ENCODE measurements around the gene AFAP1L2.
"Not testable (repeated sequence)": the region's sequence is repeated elsewhere in the genome, so short reads cannot be mapped to it uniquely, and the experiment has no call there.

AFAP1L2 gene

GRCh38 chr10:114336823-114337509, 67.3 kb downstream of the AFAP1L2 start:
- DNase-seq (ENCODE audit: low read depth) = no peak

GRCh38 chr10:114335614-114336013, 68.7 kb downstream of the AFAP1L2 start:
- no peak for DNase-seq (ENCODE audit: low read depth)

GRCh38 chr10:114334301-114334700, 70.0 kb downstream of the AFAP1L2 start:
- DNase-seq (ENCODE audit: low read depth) = no peak

- not testable (repeated sequence) for DNase-seq (ENCODE audit: low read depth)
These were observed 70.9 kb downstream of the AFAP1L2 start for GRCh38 chr10:114333441-114333840.

DNA sequence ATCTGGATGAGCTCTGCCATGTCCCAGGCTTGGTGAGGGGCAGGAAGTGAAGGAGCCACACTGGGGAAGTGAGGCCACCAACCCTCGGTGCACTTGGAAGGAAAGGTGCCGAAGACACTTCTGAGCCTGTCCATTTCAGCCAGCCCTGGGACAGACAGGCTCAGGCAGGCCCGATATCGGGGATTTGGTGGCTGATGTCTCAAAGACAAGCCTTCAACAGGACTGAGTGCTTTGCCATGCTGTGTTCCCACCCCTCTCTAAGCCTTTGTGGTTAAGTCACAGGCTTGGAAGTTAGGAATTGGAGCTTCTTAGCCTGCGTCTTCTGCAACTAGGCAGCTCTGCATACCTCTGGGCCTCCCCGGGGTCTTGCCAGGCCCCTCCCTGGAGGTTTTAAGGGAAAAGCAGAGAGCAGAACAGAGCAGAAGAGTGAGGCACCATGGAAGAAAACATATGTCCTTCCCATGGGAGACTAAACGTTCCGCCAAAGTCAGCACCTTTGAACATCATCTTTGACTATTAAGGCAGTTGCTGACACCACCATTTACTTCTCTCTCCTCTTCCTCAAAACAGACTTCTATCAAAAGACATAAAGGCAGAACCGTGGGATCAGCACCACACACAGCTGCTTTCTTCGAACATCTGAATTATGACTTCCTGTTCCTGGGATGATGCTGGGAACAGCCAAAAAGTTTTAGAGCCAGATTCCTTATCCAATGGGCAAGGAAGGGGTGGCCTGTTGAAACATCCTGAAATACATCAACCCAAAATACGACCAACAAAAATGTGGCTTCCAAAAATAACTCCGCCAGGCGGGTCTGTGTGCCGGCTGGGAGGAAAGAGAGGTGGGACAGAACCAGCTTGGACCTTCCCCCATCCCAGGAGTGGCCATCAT, 71.8 kb downstream of the AFAP1L2 start:
- no peak for DNase-seq (ENCODE audit: low read depth)

GRCh38 chr10:114329634-114330365, 74.5 kb downstream of the AFAP1L2 start:
- no peak for DNase-seq (ENCODE audit: low read depth)

DNA sequence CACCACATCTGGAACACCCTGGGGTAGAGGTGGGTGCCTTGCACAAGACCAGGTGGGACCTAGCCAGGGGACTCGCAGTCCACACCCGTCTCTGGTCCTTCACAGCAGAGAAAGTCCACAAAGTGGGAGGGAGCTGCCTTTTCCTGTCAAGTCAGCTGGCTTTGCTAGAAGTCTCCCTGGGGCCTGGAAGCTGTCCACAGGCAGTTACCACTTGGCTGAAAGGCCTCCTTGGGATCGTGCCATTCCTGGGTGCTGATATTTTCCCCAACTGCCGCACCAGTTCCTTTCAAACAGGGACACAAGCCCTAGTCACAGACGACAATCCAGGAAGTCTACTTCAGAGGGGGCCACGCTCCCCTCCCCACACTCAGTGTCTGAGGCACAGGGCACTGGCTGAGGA, 75.4 kb downstream of the AFAP1L2 start:
- no peak for DNase-seq (ENCODE audit: low read depth)

GRCh38 chr10:114328441-114328812, 75.9 kb downstream of the AFAP1L2 start:
- DNase-seq (ENCODE audit: low read depth) = no peak

DNA sequence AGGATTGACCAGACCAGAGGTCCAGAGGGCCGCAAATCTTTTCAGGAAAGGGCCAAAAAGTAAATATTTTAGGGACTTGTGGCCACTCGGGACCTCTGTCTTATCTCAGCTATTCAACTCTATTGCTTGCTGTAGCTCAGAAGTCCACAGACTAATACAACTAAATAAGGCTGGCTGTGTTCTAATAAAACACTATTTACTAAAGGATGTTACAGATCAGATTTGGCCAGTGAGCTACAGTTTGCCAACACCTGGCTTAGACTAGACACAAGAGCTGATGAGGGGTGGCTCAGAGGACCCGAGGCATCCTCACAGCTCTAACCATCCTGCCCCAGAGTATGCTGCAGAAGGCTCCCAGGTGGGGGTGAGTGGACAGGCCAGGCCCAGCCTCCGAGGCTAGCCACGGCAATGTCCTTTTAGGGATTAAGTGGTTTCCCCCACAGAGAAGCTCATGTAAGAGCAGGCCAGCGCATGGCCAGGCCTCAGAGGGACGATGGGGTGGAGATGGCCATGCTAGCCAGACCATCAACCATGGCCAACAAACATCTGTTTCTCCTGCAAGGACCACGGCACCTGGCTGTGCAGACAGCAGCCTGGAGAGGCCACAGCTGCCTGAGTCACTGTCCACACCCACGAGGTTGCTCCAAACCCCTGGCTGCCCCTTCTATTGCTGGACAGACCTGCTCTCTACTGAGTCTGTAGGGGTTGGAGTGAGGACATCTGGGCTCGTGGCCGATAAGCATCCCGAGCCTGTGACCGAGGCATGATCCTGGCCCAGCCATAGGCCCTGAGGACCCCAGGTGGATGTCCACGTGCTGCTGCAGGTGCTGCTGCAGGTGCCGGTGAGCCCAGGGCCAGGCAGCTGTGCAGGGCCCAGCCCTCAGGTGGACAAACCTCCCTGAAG, 76.5 kb downstream of the AFAP1L2 start:
- DNase-seq (ENCODE audit: low read depth) = no peak

DNA sequence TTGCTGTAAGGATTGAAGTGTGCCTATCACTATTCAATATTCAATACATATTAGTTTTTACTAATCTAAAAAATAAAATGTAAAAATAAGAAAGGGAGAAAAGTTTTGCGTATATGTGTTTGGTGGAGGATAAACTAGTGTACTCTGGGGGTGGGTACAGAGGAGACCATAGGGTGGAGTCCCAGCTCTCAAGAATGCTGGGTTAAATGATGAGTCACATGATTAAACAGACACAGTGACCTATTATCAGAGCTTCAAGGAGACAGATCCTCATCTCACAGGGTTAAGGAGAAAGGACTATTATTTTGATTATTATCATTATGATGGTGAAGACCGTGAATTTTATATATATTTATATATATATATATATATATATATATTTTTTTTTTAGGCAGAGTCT, 77.5 kb downstream of the AFAP1L2 start:
- no peak for DNase-seq (ENCODE audit: low read depth)

DNA sequence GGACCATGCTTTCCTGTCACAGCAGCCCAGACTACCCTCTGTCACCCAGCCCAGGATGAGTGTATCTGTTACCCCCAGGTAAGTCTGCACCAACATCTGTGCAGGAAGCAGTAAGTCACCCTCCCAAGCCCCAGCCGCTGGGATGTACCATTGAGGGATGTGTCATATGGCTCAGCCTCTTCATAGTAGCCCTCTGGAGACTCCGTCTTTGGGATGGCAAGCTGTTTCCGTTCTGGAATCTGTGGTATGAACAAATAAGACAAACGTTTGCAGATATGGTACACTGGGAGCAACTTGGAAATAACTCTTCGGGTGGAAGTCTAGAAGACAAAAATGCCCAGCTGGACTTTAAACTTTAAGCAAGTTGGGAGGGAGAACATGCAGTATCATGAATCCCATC, 81.3 kb downstream of the AFAP1L2 start:
- DNase-seq (ENCODE audit: low read depth) = no peak

DNA sequence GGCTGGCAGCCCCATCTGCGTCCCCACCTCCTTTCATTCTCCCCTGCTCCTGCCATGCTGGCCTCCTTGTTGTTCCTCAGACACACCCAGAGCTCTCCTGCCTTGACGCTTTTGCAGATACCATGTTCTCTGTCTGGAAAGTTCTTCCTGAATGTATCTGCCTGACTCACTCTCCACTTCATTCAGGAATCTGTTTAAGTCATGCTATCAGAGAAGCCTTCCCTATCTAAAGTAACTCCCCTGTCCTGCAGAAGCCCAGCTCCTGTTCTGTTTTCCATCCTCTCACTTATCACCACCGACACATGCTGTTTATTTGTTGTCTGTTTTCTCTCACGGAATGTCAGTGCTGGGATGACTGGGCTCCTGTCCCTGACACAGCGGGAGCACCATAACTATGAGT, 82.0 kb downstream of the AFAP1L2 start:
- DNase-seq (ENCODE audit: low read depth) = no peak

DNA sequence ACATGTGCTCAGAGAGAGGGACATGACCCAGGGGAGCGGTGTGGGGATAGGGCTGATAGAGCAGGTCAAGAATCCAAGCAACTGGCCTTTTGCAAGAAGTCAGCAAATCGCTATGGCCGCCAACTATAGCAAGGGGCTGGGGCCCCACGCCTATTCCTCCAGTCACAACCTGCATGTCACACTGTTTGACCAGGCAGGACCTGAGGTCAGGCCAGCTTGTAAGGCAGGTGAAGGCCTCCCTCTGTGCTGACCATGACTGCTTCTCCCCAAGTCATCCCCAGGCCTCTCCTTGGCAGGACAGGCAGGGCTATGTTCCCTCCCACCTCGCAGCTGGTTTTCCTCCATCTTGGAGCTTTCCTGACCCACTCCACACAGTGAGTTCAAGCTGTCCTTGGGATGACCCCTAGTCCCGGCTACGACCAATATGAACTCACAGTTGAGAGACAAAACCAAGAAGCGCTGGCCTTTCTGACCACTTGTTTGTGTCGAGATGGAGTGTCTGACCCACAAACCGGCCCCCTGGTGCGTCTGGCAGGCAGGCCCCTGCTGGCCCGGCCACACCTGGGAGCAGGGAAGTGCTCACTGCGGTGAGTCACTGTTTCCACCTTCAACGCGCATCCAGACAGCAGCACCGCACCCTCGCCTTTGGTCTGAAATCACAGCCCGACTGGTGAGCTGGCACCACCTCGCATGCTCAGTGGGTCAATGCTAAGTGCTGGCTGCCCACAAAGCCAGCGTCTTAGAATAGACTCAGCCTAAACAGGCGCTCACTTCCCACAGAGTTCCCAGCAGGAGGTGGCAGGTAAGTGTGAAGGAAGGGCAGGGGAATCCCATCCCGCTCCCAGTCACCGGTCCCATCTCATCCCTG, 83.8 kb downstream of the AFAP1L2 start:
- no peak for DNase-seq (ENCODE audit: low read depth)

DNA sequence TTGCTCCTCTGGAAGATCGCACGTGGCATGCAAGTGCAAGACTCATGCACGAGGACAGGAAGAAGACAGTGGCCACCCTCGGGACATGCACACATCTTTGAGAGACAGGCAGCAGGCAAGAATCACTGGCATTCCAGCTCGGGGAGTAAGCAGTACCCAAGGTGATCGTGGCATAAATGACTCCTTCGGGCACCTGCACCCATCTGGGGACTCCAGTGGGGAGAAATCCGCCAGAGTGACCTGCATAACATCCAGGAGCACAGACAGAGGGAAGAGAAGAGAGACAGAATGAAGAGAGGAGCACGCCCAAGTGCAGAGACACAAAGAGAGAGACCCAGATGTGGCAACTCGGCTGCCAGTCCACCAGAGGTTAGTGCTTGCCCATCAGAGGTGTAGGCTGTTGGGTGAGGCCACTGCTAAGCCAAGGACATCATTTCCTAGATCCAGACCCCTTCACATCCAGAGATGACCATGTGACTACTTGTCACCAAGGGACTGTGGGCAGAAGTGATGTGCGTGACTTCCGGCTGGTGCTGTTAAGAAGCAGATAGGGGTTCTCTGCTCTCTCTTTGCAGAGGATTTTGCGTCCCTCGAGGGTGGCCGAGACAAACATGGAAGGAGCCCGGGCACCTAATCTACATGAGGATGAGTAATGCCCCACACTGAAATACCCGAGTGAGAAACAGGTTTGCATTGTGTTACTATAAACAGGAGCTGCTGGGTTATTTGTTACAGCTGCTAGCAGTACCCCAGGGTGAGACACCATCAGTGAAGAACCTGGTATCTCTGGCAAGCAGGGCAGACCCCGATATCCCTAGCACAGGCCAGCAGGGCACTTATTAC, 84.7 kb downstream of the AFAP1L2 start:
- DNase-seq (ENCODE audit: low read depth) = no peak

DNA sequence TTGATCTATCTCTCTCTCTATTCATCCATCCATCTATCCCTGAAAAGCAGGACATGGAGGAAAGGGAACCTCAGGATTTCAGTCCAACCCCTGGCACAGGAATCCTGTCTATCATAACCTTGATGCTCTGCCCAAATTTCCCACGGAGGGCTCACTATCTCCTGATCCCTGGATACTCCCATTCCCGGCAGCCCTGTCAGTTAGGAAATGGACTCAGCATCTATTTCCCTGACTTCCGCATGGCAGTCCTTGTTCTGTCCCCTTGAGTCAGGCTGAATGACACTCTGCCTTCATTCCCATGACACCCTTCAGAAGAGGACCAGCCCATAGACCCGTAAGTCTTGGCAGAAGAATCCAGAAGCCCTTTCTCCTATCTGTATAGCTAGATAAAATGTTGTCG, 87.6 kb downstream of the AFAP1L2 start:
- no peak for DNase-seq (ENCODE audit: low read depth)

DNA sequence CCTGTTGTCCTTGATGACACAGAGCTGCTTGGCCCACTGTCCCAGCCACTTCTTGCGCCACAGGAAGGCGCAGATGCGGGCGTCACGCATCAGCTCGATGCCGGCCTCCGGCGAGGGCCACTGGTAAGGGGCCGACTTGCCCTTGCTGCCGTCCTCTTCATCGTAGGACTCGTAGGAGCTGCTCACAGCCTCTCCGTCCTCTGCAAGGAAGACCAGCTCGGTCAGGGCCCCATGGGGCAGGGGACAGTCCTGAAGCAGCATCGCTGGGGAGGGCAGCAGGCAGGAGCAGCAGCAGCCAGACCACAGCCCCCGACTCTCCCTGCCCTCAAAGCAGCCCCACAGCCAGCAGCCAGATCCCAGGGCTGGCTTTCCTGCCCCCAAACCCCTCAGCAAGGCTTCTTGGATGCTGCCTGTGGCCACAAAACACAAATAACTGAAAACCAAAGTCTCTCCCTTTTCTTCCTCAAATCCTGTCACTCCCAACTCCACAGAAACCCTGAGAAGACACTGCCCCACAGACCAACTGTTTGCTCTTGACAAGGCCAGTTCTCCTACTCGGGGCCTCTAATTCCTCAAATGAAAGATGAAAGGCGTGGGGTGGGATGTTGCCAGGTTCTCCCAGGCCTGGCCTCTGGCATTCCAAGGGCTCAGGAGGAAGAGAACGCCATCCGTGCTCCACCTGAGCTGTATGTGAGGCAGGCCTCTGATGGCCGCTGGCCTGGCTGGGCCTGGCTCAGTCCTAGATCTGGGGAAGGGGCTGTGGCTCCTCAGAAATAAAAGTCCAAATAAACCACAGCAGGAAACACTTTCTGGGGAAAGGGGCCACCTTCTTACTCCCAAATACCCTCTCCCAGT, 88.5 kb downstream of the AFAP1L2 start:
- DNase-seq (ENCODE audit: low read depth) = no peak

GRCh38 chr10:114313866-114314265, 90.4 kb downstream of the AFAP1L2 start:
- no peak for DNase-seq (ENCODE audit: low read depth)

DNA sequence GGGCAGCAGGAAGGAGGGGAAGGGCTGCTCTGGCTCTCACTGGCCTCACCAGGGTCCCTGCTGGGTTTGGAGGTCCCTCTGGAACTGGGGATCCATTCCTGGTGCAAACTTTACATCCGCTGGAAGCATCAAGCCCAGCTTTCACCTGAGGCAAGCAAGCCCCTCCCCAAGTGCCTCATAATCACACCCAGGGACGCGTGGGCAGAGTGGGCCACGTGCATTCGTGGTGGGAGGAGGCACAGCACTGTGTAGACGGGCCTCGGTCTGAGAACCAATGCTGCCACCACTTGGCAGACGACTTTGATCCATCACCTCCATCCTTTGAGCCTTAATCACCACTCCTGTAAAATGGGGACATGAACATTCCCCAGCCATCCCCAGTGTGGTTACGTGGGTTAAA, 91.2 kb downstream of the AFAP1L2 start:
- no peak for DNase-seq (ENCODE audit: low read depth)

Data from T-helper 22 cell (primary cell).